Mesendoderm (in vitro differentiated cells): ENCODE results near the gene PRKCA.
A peak's percentile ranks its signal among the peaks of the same experiment; 100 is the strongest.
"Not testable (repeated sequence)": the region's sequence is repeated elsewhere in the genome, so short reads cannot be mapped to it uniquely, and the experiment has no call there.

Source experiments
- DNase-seq: peaks from one replicate; pipeline ENCODE4 v3.0.0; 2013
- H2AK5ac ChIP-seq: 2 replicates; pipeline ENCODE4 v1.6.1; 2013; ENCODE audit warnings: low read length, inconsistent platforms
- H2BK120ac ChIP-seq: 2 replicates; pipeline ENCODE4 v1.6.1; 2013; ENCODE audit warnings: low read depth, mild to moderate bottlenecking, low read length, moderate library complexity, mixed read lengths
- H2BK15ac ChIP-seq: replicated peaks from 2 replicates; pipeline ENCODE4 v1.6.1; 2013; ENCODE audit warnings: low read depth, mild to moderate bottlenecking, moderate library complexity
- H2BK5ac ChIP-seq: 2 replicates; pipeline ENCODE4 v1.6.1; 2013; ENCODE audit warnings: low read length, inconsistent platforms
- H3K18ac ChIP-seq: 2 replicates; pipeline ENCODE4 v1.6.1; 2013; ENCODE audit warnings: mild to moderate bottlenecking, low read length, mixed read lengths
- H3K23ac ChIP-seq: one replicate; pipeline ENCODE4 v1.6.1; 2013; ENCODE audit warnings: low read length
- H3K27ac ChIP-seq: 2 replicates; pipeline ENCODE4 v1.5.1; 2013; ENCODE audit warnings: low read depth, mild to moderate bottlenecking, inconsistent platforms, low read length, moderate library complexity
- H3K27me3 ChIP-seq: 2 replicates; pipeline ENCODE4 v1.6.1; 2013; ENCODE audit warnings: low read length, control low read depth, mild to moderate bottlenecking, inconsistent platforms; ENCODE audit not compliant: insufficient read depth, poor library complexity
- H3K36me3 ChIP-seq: 2 replicates; pipeline ENCODE4 v1.6.1; 2013; ENCODE audit warnings: low read length, inconsistent platforms; ENCODE audit not compliant: control insufficient read depth, insufficient read depth
- H3K4ac ChIP-seq: one replicate; pipeline ENCODE4 v1.6.1; 2013; ENCODE audit warnings: low read depth, mild to moderate bottlenecking, low read length, moderate library complexity
- H3K4me1 ChIP-seq: 2 replicates; pipeline ENCODE4 v1.6.1; 2013; ENCODE audit warnings: low read depth, low read length, inconsistent platforms; ENCODE audit not compliant: control insufficient read depth
- H3K4me2 ChIP-seq: 2 replicates; pipeline ENCODE4 v1.6.1; 2013; ENCODE audit warnings: low read length
- H3K4me3 ChIP-seq: 2 replicates; pipeline ENCODE4 v1.5.1; 2013; ENCODE audit warnings: mild to moderate bottlenecking, low read length
- H3K56ac ChIP-seq: one replicate; pipeline ENCODE4 v1.6.1; 2013; ENCODE audit warnings: low read length
- H3K79me1 ChIP-seq: 2 replicates; pipeline ENCODE4 v1.6.1; 2013; ENCODE audit warnings: low read length, inconsistent platforms
- H3K79me2 ChIP-seq: 2 replicates; pipeline ENCODE4 v1.6.1; 2013; ENCODE audit warnings: mild to moderate bottlenecking, low read length; ENCODE audit not compliant: control insufficient read depth, insufficient read depth
- H3K9ac ChIP-seq: 2 replicates; pipeline ENCODE4 v1.6.1; 2013; ENCODE audit warnings: low read length, inconsistent platforms
- H4K5ac ChIP-seq: one replicate; pipeline ENCODE4 v1.6.1; 2013; ENCODE audit warnings: low read length
- H4K8ac ChIP-seq: one replicate; pipeline ENCODE4 v1.6.1; 2013; ENCODE audit warnings: low read depth, mild to moderate bottlenecking, control low read depth, low read length, moderate library complexity
- WGBS: extraction: QIAGEN DNeasy Blood & Tissue Kit; methylation state at CpG from one replicate; pipeline ENCODE4 v1.1.7; 2013; ENCODE audit warnings: low lambda C conversion rate, missing lambda C conversion rate; ENCODE audit not compliant: insufficient coverage; ENCODE audit errors: extremely low coverage; 5-methylcytosine and 5-hydroxymethylcytosine counted together

PRKCA gene

GRCh38 chr17:66450008-66450851, 147.8 kb downstream of the PRKCA start:
- no peak overlapping the region for H3K27ac ChIP-seq
- no peak overlapping the region for H2AK5ac ChIP-seq
- no peak overlapping the region for H3K4me2 ChIP-seq
- no peak overlapping the region for H2BK120ac ChIP-seq
- H3K4me1 ChIP-seq: no peaks in the 10 kb centered on the region
- no peaks in the 10 kb centered on the region for H3K36me3 ChIP-seq
- H2BK15ac ChIP-seq: no peak overlapping the region
- no peak overlapping the region for H4K8ac ChIP-seq
- no peaks in the 10 kb centered on the region for H3K27me3 ChIP-seq
- no peak overlapping the region for H3K4me3 ChIP-seq
- H2BK5ac ChIP-seq: no peak overlapping the region
- DNase-seq: no peak
- WGBS: no CpG with 5 or more reads among the region's 12 CpGs
- no peak overlapping the region for H3K9ac ChIP-seq
- H3K23ac ChIP-seq: no peak overlapping the region
- no peak overlapping the region for H3K18ac ChIP-seq
- H3K79me1 ChIP-seq: no peaks in the 10 kb centered on the region
- no peaks in the 10 kb centered on the region for H3K79me2 ChIP-seq
- H3K56ac ChIP-seq: no peak overlapping the region
- no peak overlapping the region for H3K4ac ChIP-seq
- no peak overlapping the region for H4K5ac ChIP-seq

GRCh38 chr17:66450852-66451158, 148.4 kb downstream of the PRKCA start:
- Histone ChIP-seq H3K36me3 (no peaks in the 10 kb centered on the region), H3K56ac (no peak overlapping the region), H2BK15ac (no peak overlapping the region), H3K27ac (no peak overlapping the region), H3K4me3 (no peak overlapping the region), H2BK5ac (no peak overlapping the region), H4K8ac (no peak overlapping the region), H3K27me3 (no peaks in the 10 kb centered on the region), H3K4ac (no peak overlapping the region), H2AK5ac (no peak overlapping the region), H3K4me1 (no peaks in the 10 kb centered on the region), H3K9ac (no peak overlapping the region), H2BK120ac (no peak overlapping the region), H3K79me2 (no peaks in the 10 kb centered on the region), H3K79me1 (no peaks in the 10 kb centered on the region), H3K4me2 (no peak overlapping the region), H3K23ac (no peak overlapping the region), H3K18ac (no peak overlapping the region), H4K5ac (no peak overlapping the region)
- DNase-seq: no peak
- no CpG with 5 or more reads among the region's 1 CpG for WGBS

DNA sequence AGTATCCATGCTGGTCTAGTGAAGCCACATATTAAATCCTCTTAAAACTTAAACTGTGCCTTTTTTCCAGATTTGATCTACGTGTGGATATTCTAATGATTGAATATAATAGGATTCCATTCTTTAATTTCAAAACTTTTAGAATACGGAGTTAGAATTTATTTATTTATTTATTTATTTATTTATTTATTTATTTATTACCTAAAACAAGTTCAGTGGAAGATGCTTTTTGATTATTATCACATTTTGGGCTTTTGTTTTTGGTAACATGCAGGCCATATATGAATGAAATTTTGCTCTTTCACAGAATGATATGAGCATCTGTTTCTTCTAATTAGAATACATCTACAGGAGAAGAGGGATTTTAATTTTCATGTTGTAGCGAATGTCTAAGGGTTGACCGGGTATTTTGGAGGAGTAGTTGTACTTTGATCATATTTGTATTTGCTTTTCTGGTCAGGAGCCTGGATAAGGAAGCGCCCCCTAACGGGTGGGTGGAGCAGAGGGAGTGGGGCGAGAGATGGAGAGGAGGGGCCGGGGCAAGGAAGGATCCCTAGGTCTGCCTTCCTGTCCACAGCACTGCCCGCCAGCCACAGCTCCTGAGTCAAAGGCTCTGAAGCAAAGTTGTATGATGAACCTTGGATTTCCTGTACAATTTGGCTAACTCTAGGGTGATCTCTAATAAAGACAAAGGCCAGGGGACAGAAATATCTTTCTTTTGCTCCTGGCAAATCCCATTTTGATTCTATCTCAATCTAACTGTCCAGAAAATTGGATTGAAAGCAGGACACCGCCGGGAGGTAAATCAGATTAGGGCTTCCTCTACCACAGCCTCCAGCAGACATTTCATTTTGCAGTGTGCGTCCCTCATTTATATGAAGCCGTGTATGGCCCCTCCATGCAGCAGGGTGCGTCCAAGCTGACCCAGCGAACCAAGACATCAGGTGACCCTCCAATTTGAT, 149.1 kb downstream of the PRKCA start:
- Histone ChIP-seq H3K27ac (no peak overlapping the region), H3K79me2 (no peaks in the 10 kb centered on the region), H4K5ac (no peak overlapping the region), H4K8ac (no peak overlapping the region), H3K79me1 (no peaks in the 10 kb centered on the region), H3K36me3 (no peaks in the 10 kb centered on the region), H3K23ac (no peak overlapping the region), H3K4me3 (no peak overlapping the region), H3K4ac (no peak overlapping the region), H2BK15ac (no peak overlapping the region), H3K27me3 (no peaks in the 10 kb centered on the region), H3K56ac (no peak overlapping the region), H3K18ac (no peak overlapping the region), H2BK5ac (no peak overlapping the region), H3K9ac (no peak overlapping the region), H3K4me1 (no peaks in the 10 kb centered on the region), H2AK5ac (no peak overlapping the region), H2BK120ac (no peak overlapping the region), H3K4me2 (no peak overlapping the region)
- WGBS: no CpG with 5 or more reads among the region's 15 CpGs
- DNase-seq: peak; percentile 66

GRCh38 chr17:66455060-66455459, 152.6 kb downstream of the PRKCA start:
- H3K4me1 ChIP-seq: no peaks in the 10 kb centered on the region
- no peak overlapping the region for H2BK5ac ChIP-seq
- H3K4me3 ChIP-seq: no peak overlapping the region
- H3K36me3 ChIP-seq: no peaks in the 10 kb centered on the region
- H4K5ac ChIP-seq: no peak overlapping the region
- no peak for DNase-seq
- H2BK15ac ChIP-seq: no peak overlapping the region
- H3K79me1 ChIP-seq: no peaks in the 10 kb centered on the region
- no peak overlapping the region for H4K8ac ChIP-seq
- H3K4me2 ChIP-seq: no peak overlapping the region
- no CpG with 5 or more reads among the region's 10 CpGs for WGBS
- no peak overlapping the region for H3K18ac ChIP-seq
- no peak overlapping the region for H3K4ac ChIP-seq
- no peaks in the 10 kb centered on the region for H3K79me2 ChIP-seq
- no peaks in the 10 kb centered on the region for H3K27me3 ChIP-seq
- H3K27ac ChIP-seq: no peak overlapping the region
- no peak overlapping the region for H3K56ac ChIP-seq
- no peak overlapping the region for H3K9ac ChIP-seq
- no peak overlapping the region for H2BK120ac ChIP-seq
- H2AK5ac ChIP-seq: no peak overlapping the region
- H3K23ac ChIP-seq: no peak overlapping the region

- H2BK120ac ChIP-seq, H3K23ac ChIP-seq, H2BK15ac ChIP-seq, H4K5ac ChIP-seq, H3K4ac ChIP-seq, H3K18ac ChIP-seq, H3K27me3 ChIP-seq, H3K79me1 ChIP-seq, H3K36me3 ChIP-seq, DNase-seq, H3K79me2 ChIP-seq, H4K8ac ChIP-seq, H3K4me3 ChIP-seq, H2AK5ac ChIP-seq, H3K56ac ChIP-seq, H3K4me2 ChIP-seq, H3K27ac ChIP-seq, H3K4me1 ChIP-seq, H3K9ac ChIP-seq, H2BK5ac ChIP-seq: not testable (repeated sequence)
- no CpG with 5 or more reads among the region's 3 CpGs for WGBS
These were observed 155.1 kb downstream of the PRKCA start for GRCh38 chr17:66457499-66457898.
